NCI-H748 (cell line): ENCODE measurements around the gene MPZL1.
A peak's percentile ranks its signal among the peaks of the same experiment; 100 is the strongest.

ENCODE experiments used
- DNase-seq: peaks from one replicate; lab custom pipeline; 2025; ENCODE audit not compliant: unreplicated experiment; lab: John Stamatoyannopoulos, UW

MPZL1 gene

DNA sequence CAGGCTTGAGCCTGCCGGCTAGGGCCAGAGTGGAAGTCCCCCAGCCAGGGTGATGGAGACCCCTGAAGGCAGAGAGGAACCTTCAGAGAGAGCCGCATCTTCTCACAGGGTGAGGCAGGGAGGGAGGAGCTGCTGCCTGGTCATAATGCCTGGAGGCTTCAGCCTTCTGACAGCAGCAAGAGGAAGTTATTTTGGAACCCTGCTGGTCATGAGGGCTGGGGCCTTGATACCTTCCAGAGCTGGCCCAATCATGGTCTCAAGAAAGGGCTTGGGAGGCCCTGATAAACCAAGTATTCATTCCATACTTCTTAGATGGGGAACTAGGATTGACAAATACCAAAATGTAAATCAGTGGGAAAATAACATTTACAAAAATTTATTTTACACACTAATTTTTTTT lies 26.6 kb upstream of the MPZL1 start:
- DNase-seq: no peak

DNA sequence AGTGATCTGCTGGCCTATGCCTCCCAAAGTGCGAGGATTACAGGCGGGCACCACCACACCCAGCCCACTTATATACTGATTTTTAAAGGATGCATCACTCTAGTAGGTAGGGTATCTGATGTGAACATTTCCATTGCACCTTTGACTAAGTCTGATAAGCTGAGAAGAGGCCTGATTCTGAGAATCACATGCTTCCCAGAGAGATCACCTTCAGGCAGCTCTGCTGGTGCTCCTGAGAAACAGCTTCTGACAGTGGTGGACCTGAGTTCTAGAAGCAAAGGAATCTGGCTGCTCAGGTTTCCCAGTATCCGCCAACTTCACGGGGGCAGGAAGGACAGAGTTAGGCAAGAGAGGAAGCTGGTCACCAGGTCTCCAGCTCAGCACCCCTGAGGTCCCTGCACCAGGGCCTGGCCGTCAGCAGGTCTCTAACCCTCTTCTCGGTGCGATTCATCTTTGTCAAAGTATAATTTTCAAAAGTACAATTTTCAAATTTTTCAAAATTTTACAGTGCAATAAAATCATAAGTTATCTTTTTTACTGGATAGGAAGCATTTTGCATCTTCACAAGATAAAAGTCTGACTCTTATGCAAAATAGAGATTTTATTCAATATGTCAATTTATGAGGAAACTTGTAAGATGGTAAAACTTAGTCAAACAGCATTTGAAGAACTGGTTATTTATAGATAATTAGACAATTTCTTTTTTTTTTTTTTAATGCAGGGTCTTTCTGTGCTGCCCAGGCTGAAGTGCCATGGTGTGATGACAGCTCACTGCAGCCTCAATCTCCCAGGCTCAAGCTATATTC lies 25.8 kb upstream of the MPZL1 start:
- no peak for DNase-seq

DNA sequence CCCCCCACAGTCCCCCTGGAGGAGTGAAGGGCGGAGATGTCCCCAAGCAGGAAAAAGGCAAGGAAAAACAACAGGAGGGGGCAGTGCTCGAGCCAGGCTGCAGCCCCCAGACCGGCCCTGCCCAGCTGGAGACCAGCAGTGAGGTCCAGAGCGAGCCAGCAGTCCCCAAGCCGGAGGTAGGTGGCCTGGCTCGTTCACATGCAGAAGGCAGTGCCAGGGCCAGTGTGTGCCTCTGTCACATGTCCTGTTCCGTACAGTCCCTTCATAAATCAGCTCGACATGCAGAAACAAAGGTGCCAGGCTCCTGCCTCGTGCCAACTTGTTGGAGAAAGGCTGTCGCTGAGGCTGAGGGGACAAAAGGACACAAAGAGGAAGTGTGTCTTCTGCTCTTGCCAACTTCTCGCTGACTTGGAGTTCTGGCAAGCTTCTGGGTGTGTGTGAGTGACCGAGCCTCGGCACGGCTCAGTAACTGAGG lies 24.1 kb upstream of the MPZL1 start:
- no peak for DNase-seq

DNA sequence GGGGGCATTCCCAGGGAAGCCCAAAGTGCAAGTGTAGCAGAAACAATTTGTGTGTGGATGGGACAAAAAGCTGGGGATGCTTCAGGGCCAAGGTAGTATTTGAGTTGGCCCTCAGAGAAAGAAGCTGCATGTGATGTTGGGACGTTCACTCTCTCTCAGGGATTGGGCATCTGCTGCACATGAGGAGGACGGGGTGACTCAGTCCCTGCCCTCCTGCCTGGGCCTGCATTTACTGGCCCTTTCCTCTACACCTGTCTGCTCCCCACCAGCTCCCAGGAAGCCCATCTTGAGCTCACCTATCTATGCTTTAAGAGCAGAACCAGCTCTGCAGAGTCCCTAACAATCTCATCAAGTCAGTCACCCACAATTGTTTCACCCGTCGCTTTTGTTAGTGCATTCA lies 23.5 kb upstream of the MPZL1 start:
- DNase-seq: no peak

DNA sequence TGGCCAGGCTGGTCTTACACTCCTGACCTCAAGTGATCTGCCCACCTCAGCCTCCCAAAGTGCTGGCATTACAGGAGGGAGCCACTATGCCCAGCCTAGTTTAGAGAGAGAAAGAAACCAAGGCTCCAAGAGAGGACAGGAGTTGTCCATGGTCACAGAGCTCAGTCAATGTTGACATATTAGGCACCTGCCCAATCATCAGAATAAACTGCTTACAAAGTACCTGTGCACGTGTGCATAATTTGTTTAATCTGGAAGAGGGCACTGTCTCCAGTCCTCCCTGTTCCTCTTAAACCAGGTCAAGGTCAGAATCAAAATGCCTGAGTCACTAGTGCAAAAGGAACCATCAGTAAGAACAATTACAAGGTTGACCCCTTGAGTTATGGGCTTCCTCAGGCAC lies 20.3 kb upstream of the MPZL1 start:
- peak; percentile 15 for DNase-seq

DNA sequence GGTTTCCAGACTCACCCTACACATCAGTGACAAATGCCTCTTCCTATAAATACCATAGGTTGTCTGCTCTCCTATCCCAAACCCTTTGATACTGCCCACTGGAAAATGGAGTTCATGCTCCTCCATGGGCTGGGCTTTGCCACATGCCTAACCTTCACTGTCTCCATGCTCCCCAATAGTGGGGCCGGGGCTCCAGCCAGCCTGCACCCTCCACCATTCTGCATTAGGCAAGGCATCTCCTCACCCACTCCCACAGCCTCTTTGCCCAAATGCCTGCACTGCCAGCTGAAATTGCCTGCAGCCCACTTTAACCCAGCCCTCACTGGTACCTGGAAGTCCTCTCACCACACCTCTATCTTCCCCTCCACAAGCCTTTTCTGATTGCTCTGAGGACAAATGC lies 18.2 kb upstream of the MPZL1 start:
- DNase-seq: no peak

DNA sequence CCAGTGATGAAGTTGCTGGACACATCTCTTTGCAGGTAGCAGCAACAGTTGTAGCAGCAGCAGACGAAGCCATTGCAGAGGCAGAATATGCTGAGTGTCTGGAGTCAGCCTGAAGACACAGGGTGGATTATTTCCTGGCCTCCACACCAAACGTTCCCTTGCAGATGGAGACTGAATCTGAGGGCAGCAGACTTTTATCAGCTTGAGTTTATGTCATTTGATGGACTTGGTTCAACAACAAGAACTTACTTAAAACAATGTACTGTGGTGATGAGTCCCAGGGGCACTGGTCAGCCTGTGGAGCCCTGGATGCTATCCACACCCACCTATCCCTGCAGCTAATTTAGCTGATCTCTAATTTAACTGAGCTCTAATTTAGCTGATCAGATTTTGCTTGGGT lies 17.1 kb upstream of the MPZL1 start:
- no peak for DNase-seq

DNA sequence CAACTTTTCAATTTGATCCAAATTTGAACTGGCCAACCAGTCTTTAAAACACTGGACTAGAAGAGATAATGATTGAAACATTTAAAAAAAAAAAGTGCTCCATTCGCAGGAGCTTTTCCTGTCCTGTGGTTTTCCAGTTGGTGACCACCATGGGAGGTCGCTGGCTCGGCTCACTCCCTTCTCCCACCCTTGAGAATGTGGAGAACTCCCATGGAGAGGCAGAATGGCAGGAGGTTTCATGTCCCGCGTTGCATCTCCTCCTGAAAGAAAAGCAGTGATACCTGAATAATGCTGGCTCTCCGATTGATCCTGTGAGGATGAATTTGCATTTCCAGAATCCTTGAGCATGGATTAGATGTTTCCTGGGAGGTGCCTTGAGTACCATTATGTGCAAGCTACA lies 16.5 kb upstream of the MPZL1 start:
- DNase-seq: no peak

DNA sequence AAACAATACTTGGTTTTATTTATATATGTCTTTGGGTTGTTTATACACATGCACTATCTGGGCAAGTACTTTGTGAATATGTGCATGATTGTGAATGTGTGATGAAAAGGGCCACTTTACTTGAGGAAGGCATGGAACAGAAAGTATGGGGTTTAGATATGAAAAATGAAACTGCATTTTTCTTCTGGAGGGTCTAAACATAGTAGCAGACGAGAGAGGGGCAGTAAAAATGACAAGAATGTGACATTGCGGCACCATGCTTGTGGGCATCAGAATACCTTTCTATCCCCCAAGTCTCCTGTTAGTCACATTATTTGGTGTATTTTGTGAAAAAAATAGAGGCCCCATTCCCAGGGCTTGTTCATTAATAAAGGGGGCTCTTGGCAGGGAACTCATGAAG lies 15.4 kb upstream of the MPZL1 start:
- no peak for DNase-seq

DNA sequence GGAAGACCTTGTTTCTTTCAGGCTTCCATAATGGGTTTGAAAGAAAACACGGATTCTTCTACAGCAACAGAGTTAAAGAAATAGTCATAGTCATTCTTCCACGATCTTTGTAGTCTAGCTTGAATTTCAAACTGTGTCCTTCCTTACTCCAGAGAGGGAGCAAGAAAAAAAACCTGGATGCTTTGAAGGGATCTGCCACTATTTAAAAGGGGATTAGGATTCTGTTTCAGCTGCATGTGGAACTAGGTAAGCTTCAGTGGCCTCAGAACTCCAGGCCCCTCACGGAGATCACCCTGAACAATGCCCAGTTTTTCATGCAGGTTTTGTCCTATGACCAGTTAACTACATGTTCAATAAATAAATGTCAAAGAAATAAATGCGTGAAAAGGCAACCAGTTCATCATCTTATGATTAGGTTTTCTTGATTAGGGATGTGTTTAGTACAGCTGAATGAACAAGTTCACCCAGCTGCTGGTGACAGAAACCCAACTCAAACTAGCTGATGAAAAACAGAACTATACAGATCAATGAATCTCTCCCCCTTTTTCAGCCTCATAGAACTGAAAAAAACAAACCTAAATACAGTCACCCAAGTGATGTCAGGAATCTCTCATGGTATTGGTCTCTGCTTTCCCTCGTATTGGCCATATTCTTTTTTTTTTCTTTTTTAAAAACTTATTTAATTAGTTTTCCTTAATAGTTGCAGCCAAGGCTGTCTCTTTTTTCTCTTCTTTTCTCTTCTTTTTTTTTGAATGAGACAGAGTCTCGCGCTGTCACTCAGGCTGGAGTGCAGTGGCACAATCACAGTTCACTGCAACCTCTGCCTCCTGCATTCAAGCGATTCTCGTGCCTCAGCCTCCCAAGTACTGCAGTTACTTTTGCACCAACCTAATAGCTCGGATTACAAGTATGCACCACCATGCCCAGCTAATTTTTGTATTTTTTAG lies 14.6 kb upstream of the MPZL1 start:
- no peak for DNase-seq

DNA sequence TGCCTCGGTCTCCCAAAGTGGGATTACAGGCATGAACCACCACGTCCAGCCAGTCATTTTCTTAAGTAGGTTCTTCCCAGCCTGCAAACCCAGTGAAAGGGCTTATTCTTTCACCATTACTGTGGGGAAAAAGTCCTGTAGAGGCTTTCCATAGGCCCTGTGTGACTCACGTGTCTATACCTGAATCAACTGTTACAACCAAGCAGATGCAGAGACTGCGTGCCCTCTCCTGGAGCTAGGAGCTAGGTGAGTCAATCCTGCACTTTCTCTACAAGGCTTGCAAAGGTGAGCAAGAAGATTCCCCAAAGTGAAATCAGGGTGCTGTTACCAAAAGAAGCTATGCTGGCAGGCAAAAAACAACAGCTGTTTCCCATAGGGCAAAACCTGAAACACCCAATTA lies 13.8 kb upstream of the MPZL1 start:
- DNase-seq: no peak

DNA sequence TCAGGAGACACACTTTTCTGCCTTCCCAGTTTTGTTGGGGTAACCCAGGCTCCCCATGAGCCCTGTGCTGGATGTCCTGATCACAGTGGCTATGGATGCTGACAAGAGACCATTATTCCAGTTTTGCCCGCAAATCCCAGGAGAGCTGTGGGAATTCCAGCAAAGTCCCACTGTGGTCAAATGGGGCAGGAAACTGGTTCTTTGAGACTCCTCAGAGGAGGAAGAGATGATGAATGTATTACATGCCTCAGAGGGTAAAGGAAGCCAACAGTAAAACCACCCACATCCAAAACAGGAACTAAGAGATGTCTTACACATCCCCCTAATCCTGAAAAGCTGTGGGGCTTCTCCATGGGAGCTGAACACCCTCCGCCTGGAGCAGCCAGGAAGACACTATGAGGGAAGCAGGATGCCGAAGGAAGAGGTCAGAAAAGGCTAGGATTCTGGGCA lies 12.8 kb upstream of the MPZL1 start:
- no peak for DNase-seq

DNA sequence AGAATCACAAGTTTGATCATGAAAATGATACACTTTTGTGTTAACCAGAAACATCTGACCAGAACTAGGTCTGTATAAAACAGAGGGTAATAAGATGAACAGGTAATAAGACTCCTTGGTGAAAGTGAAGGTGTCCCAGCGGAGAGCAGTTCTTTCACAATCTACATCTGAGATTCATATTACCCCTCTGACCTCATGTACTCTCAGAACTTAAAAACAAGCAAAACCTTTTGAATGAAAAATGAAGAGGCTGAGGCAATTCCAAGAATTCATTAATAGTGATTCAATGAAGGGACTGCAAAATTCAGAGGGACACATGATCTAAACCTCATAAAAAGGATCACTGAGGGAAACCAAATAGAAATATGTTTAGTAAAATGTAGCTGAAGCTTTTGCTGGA lies 10.9 kb upstream of the MPZL1 start:
- DNase-seq: no peak

DNA sequence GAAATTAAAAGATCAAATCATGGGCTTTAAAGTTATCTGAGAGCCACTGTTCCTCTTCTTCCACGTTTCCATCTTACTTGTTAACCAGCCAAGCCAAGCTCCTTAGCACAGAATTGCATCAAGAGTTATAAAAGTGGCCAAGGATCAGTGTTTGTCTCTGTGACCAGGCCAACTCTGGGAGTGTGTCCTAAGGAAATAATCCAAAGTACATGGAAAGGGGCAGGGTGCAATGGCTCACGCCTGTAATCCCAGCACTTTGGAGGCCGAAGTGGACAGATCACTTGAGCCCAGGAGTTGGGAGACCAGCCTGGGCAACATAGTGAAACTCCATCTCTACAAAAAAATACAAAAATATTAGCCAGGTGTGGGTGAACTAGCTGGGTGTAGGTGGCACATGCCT lies 10.0 kb upstream of the MPZL1 start:
- no peak for DNase-seq

DNA sequence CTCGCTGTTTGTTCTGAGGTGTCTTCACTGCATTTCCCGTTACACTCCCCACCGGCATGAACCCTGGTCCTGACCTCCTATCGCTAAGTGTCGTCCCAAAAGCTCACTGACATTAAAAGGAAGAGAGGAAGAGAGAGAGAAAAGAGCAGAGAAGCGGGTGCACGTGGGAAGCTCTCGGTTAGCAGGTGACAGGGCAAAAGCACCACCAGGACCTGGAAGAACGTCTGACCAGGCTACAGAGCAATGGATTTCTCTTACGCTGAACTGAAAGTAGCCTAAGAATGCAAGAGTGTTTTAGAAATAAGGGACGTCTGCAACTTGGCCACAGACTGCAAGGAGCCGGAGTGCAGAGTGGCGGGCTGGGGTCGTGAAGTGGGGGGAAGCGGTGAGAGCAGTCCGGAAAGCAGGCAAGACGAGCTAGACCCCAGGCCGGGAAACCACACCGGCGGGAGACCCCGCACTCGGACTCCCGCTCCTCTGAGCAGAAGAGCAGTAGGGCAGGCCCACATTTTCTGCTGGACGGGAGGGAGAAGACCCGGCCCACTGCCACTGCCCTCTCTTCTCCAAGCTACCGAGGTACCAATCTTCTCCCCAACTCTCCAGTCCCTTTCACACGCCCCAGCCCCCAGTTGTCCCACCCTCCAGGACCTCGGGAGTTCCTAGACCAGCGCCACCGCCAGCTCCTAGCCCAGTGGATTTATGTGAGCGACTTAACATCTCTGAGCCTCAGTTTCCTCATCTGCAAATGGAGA lies 8.3 kb upstream of the MPZL1 start:
- DNase-seq: peak; percentile 22

DNA sequence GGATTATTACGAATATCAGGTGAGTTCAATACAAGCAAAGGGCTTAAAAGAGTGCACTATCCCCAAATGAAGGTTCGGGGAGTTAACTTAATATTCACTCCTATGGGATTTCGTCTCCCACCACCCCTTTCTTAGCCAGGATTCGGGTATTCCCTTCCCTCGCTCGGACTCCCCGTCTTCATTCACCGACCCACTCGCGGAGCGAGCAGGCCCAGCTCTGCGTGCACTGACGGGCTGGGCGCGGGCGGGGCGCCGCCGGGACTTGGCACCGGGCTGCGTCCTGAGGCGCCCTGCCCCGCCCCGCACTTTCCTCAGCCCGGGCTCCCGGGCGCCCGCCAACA lies 7.7 kb upstream of the MPZL1 start:
- no peak for DNase-seq

DNA sequence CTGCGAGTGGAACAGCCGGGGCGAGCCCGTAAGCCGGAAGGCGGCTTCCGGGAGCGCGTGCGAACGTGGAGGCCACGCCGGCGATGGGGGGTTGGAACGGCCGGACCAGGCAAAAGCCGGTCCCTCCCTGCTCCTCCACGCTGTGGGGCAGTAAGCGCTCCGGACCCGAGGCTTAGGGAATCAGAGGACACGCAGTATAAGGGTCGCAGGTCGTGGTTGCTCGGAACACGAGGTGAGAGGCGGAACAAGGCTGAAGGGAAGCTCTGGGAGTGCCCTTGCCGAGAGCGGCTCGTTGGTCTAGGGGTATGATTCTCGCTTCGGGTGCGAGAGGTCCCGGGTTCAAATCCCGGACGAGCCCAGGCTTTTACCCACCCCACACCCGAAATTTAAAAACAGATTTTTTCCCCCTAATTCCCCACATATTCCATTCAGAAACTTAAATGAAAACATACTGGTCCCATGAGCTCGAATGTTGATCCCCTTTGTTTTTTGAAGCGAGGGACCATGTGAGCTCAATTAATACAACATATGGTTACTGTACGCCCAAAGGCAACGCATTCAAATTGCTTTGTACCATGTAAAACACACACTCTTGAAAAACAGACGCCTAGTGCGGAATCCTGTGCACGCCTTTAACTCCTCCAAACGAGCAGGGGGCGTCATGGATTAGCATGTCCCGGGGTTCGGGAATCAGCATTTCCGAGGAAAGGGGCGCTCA lies 7.2 kb upstream of the MPZL1 start:
- peak; percentile 88 for DNase-seq

DNA sequence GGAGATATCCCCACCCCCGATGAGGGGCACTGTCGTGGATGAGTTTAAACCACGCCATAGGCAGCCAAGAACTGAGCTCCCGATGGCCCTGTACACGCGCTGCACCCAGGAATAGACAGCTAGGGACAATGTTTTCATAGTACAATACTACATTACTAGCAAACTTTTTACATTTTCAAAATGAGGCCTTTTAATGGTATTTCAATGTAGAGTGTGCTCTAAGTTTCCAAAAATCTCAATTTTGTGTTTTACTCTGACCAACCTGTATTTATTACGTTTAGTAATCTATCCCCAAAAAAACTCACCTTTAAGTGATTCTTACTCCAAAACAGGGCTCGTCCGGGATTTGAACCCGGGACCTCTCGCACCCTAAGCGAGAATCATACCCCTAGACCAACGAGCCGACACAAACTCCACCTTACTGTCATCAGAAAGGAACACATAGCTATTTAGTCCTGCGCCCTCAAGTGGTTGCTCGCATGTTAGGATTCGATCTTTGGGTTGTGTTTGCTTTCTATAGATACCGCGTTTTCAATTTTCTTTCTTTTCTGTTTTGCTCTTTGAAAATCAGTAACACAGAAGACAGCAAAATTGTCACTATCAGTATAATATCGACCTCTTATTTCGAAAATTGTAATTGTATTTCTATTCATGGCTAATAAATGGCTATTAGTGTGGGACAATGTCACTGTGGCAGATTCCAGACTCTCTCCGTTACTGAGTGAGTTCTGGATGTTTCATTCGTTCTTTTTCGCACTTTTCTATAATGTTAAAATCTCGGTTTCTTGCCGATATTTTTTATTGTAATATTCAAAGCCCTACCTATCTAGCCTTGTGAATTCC lies 6.4 kb upstream of the MPZL1 start:
- peak; percentile 84 for DNase-seq

DNA sequence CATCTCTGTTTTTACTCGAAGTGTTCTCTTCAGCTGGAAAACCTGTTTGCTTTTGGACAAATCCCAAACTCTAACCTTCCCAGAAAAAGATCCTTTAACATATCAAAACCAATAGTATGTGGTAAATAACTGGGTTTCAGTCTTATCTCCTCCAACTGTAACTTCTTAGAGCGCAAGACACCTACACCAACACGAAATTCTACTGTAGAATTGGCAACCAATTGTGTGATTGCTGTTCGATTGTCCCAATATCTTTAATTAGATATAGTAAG lies 5.8 kb upstream of the MPZL1 start:
- peak; percentile 39 for DNase-seq

DNA sequence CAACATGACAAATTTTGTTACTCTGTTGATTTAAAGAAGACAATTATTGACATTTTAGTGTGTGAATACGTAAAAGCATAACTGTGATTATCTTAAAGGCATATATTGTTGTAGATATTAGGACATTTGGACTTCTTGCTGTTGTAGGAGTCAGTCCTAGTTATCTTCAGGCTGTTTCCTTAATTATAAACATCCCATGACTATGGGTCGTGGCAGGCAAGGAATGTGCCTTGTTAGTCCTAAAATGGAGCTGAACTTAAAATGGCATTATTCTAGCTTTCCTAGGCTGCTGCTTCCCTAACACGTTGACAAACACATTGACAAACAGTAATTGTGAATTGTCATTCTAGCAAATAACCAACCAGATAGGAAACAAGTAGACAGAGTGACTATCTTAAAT lies 4.4 kb upstream of the MPZL1 start:
- no peak for DNase-seq
